Body of pancreas (tissue), 4 donors: ENCODE measurements around the gene COMP.

Experiments
- POLR2A ChIP-seq, 3 donors: fragments of 450-650 bp; IDR thresholded peaks; one replicate each; pipeline ENCODE4 v1.6.1; 2016; ENCODE audit warnings: antibody characterized with exemption in 3 of 3, mild to moderate bottlenecking in 2 of 3
- TF ChIP-seq, protein P1 (sequence below), 7 experiments: fragments of 450-650 bp in 4 of 7; fragments of 200-600 bp in 3 of 7; sonication (generic) in 3 of 7; IDR thresholded peaks; one replicate each; pipeline ENCODE4 v1.5.1; 2016 to 2019; ENCODE audit warnings: antibody characterized with exemption in 7 of 7

DNA sequence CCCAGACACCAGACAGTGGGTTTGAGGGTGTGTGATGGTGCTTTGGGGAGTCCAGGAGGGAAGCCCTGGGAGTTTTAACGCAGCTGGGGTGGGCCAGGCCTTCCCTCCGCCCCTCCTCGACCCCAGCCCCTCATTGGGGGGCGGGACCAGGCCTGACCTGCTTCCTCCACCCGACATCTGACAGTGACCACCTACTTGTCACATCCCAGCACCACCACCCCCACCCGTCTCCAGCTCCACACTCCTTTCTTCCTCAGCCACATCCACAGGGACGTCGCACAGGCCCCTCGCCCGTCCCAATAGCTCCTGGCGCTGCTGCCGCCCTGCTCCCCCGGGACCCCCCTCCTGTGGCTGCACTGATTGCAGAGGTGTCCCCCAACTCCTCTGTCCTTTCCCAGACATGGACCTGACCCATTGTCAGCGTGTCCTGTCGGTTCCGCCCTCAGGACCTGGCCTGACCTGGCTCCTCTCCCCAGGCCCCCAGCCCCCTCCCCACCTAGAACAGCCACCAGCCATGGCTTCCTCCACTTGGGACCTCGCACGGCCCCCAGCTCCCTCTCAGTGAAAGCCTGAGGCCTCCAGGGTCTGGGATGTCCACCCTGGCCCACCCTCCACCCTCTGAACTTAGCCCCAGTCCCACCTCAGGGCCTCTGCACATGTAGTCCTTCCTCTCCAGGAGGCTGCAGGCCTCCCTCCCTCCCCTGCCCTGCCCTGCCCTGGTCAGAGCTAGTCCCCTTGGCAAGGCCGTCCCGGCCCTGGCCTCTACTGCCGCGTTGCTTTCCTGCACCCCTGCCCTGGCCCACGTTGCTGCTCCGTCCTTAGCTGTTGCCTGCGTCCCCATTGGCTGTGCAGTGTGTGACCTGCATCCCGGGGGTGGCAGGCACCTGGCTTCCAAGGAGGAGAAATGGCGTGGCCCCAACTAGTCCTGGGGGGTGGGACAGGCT is 30.4 kb downstream of the COMP start:
- TF ChIP-seq, protein P1, sequence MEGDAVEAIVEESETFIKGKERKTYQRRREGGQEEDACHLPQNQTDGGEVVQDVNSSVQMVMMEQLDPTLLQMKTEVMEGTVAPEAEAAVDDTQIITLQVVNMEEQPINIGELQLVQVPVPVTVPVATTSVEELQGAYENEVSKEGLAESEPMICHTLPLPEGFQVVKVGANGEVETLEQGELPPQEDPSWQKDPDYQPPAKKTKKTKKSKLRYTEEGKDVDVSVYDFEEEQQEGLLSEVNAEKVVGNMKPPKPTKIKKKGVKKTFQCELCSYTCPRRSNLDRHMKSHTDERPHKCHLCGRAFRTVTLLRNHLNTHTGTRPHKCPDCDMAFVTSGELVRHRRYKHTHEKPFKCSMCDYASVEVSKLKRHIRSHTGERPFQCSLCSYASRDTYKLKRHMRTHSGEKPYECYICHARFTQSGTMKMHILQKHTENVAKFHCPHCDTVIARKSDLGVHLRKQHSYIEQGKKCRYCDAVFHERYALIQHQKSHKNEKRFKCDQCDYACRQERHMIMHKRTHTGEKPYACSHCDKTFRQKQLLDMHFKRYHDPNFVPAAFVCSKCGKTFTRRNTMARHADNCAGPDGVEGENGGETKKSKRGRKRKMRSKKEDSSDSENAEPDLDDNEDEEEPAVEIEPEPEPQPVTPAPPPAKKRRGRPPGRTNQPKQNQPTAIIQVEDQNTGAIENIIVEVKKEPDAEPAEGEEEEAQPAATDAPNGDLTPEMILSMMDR (IDR thresholded peaks at IDR 0.05), result no peak
- TF ChIP-seq POLR2A (IDR thresholded peaks at IDR 0.05), result no peak
